Right lobe of liver (tissue), 4 donors: ENCODE measurements around the gene SLC7A1.

Experiments used
- POLR2A ChIP-seq: fragments of 450-650 bp; IDR thresholded peaks from one replicate; pipeline ENCODE4 v1.6.1; 2017; ENCODE audit warnings: antibody characterized with exemption, mild to moderate bottlenecking
- TF ChIP-seq, protein P1 (sequence below), 4 donors: fragments of 200-600 bp in 3 of 4; fragments of 450-650 bp in 1 of 4; IDR thresholded peaks; one replicate each; pipeline versions ENCODE4 v1.5.1 to v1.8.0; 2016 to 2022; ENCODE audit warnings: antibody characterized with exemption in 4 of 4, mild to moderate bottlenecking in 2 of 4
- donor health status: DM: no; HTN: no; CAD: no.
- donor health status: DM: no; HTN: no; CAD: no.
- donor health status: DM: no; HTN: yes; CAD: no.

DNA sequence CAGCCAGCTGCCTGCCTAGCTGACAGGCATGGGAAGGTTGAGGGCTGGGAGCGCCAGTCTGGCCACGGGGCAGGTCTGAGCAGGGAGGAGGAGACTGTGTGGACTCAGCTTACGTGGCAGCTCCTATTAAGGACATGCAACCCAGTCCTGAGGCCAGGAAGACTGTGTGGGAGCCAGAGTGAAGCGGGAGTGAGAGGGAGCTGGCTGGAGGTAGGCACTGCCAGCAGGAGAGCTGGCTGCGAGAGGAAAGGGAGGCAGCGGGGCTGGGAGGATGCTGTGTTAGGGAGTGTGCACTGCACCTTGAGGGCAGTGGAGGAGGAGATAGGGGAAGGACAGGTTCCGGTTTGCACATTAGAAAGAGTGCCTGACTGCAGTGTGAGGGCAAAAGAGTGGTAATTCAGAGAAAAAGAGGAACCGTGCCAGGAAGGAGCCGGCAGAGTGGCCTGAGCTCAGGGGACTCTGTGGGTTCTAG is 99.2 kb downstream of the SLC7A1 start:
- TF ChIP-seq, protein P1, sequence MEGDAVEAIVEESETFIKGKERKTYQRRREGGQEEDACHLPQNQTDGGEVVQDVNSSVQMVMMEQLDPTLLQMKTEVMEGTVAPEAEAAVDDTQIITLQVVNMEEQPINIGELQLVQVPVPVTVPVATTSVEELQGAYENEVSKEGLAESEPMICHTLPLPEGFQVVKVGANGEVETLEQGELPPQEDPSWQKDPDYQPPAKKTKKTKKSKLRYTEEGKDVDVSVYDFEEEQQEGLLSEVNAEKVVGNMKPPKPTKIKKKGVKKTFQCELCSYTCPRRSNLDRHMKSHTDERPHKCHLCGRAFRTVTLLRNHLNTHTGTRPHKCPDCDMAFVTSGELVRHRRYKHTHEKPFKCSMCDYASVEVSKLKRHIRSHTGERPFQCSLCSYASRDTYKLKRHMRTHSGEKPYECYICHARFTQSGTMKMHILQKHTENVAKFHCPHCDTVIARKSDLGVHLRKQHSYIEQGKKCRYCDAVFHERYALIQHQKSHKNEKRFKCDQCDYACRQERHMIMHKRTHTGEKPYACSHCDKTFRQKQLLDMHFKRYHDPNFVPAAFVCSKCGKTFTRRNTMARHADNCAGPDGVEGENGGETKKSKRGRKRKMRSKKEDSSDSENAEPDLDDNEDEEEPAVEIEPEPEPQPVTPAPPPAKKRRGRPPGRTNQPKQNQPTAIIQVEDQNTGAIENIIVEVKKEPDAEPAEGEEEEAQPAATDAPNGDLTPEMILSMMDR (IDR thresholded peaks at IDR 0.05): no peak
- no peak for TF ChIP-seq POLR2A
